GM23338 (cell line): ENCODE data around the gene OR5T3. TPM values are rescaled to one million over a fixed set of nuclear protein-coding genes. Genes with fewer than 3 reads are reported as not detected.

Experiments
- polyA plus RNA-seq: library from polyadenylated mRNA; unstranded; fragments of >200 nt; fragmentation: Nextera tagmentation; extraction: Ambion mirVana; gene quantifications from 2 replicates; pipeline ENCODE4 v1.2.1, GENCODE V29; 2016
- total RNA-seq: library from RNA; depleted of rRNA; stranded (reverse); fragments of >200 nt; shearing (Covaris generic); gene quantifications from 2 replicates; pipeline ENCODE4 v1.2.3, GENCODE V29; 2014; rRNA removed

OR5T3 gene
- total and polyA plus RNA-seq, 2 experiments from 2014 or later, result not detected

Other genes with a start within 250 kb of the OR5T3 start
- gene OR5AS1, start 224.6 kb upstream of the OR5T3 start, total RNA-seq, result not detected in 2 replicates
- not detected in 2 replicates for gene OR5AS1, start 224.6 kb upstream of the OR5T3 start, polyA plus RNA-seq
- gene OR8I2, start 158.9 kb upstream of the OR5T3 start, total RNA-seq, result not detected in 2 replicates
- gene OR8I2, start 158.9 kb upstream of the OR5T3 start, polyA plus RNA-seq, result not detected in 2 replicates
- not detected in 2 replicates for gene OR8H2, start 148.6 kb upstream of the OR5T3 start, total RNA-seq
- not detected in 2 replicates for gene OR8H2, start 148.6 kb upstream of the OR5T3 start, polyA plus RNA-seq
- gene OR8H3, start 129.9 kb upstream of the OR5T3 start, total RNA-seq, result not detected in 2 replicates
- not detected in 2 replicates for gene OR8H3, start 129.9 kb upstream of the OR5T3 start, polyA plus RNA-seq
- not detected in 2 replicates for gene OR8J3, start 112.1 kb upstream of the OR5T3 start, total RNA-seq
- not detected in 2 replicates for gene OR8J3, start 112.1 kb upstream of the OR5T3 start, polyA plus RNA-seq
- not detected in 2 replicates for gene OR8K5, start 91.9 kb upstream of the OR5T3 start, total RNA-seq
- not detected in 2 replicates for gene OR8K5, start 91.9 kb upstream of the OR5T3 start, polyA plus RNA-seq
- not detected in 2 replicates for gene OR5J2, start 75.6 kb upstream of the OR5T3 start, total RNA-seq
- gene OR5J2, start 75.6 kb upstream of the OR5T3 start, polyA plus RNA-seq, result not detected in 2 replicates
- gene OR5T2, start 18.0 kb upstream of the OR5T3 start, total RNA-seq, result not detected in 2 replicates
- not detected in 2 replicates for gene OR5T2, start 18.0 kb upstream of the OR5T3 start, polyA plus RNA-seq
- gene OR5T1, start 21.9 kb downstream of the OR5T3 start, total RNA-seq, result not detected in 2 replicates
- gene OR5T1, start 21.9 kb downstream of the OR5T3 start, polyA plus RNA-seq, result not detected in 2 replicates
- not detected in 2 replicates for gene OR8H1, start 40.0 kb downstream of the OR5T3 start, total RNA-seq
- gene OR8H1, start 40.0 kb downstream of the OR5T3 start, polyA plus RNA-seq, result not detected in 2 replicates
- not detected in 2 replicates for gene OR8K3, start 62.9 kb downstream of the OR5T3 start, total RNA-seq
- not detected in 2 replicates for gene OR8K3, start 62.9 kb downstream of the OR5T3 start, polyA plus RNA-seq
- gene OR8K1, start 93.8 kb downstream of the OR5T3 start, total RNA-seq, result not detected in 2 replicates
- not detected in 2 replicates for gene OR8K1, start 93.8 kb downstream of the OR5T3 start, polyA plus RNA-seq
- not detected in 2 replicates for gene OR8J1, start 102.0 kb downstream of the OR5T3 start, total RNA-seq
- not detected in 2 replicates for gene OR8J1, start 102.0 kb downstream of the OR5T3 start, polyA plus RNA-seq
- gene OR8U1, start 123.4 kb downstream of the OR5T3 start, total RNA-seq, result not detected in 2 replicates
- not detected in 2 replicates for gene OR8U1, start 123.4 kb downstream of the OR5T3 start, polyA plus RNA-seq
- gene OR5AL1, start 160.4 kb downstream of the OR5T3 start, total RNA-seq, result not detected in 2 replicates
- gene OR5AL1, start 160.4 kb downstream of the OR5T3 start, polyA plus RNA-seq, result not detected in 2 replicates
- gene OR5M3, start 221.1 kb downstream of the OR5T3 start, total RNA-seq, result not detected in 2 replicates
- gene OR5M3, start 221.1 kb downstream of the OR5T3 start, polyA plus RNA-seq, result not detected in 2 replicates
- not detected in 2 replicates for gene OR5M8, start 239.1 kb downstream of the OR5T3 start, total RNA-seq
- gene OR5M8, start 239.1 kb downstream of the OR5T3 start, polyA plus RNA-seq, result not detected in 2 replicates